EL (cell line): ENCODE data around the gene TM6SF1.
"Not testable (repeated sequence)": the region's sequence is repeated elsewhere in the genome, so short reads cannot be mapped to it uniquely, and the experiment has no call there.

Source experiments
- DNase-seq: peaks from one replicate; pipeline ENCODE4 v3.0.0-alpha.2; 2016

The TM6SF1 gene

GRCh38 chr15:83118968-83119367 is 11.5 kb downstream of the TM6SF1 start:
- DNase-seq: no peak

DNA sequence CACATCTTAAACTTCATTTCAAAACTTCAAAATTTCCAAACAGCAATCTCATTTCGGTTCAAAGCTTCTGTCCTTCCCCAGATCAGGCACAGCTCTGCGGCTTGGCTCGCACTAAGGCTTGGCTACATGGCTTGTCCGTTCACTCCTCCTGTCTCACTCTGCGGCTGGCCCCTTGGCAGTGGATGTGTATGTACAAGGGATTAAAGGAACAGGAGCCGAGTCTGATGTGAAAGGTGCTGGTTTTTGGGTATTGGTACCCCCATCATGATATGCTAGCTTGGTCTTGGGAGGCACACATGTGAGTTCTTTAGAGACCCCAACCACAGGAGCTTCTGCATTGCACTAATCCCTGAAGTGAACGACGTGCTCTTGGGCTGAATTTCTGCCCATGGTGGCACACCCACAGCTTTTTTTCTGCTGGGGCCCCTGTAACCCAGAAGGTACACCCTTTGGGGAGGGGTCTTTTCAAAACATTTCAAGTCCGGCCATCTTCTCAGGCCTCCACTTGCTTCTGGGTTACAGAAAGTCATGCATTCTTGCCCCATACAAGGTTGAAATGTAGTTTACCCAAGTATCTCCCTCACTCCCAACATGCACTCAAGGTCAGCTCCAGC is 12.6 kb downstream of the TM6SF1 start:
- DNase-seq: no peak

DNA sequence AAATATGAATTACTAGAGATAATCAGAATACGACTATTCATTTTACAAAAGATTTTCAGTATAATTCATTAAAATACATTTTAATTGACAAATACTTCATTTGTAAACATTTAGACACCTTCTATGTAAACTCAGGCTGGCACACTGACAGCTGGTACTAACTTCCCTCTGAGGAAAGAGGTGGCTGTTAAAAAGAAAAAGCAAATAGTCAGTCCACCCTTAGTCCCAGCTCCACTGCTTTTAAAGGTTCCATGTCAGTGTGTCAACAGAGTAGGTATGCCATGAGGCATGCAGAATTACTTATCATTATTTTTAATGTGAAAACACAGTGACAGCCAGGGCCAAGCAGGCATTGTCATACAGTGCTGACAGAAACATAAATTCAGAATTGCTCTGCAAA is 16.1 kb downstream of the TM6SF1 start:
- DNase-seq: no peak

GRCh38 chr15:83127547-83128150 is 20.2 kb downstream of the TM6SF1 start:
- no peak for DNase-seq

- DNase-seq: no peak
These were observed 22.3 kb downstream of the TM6SF1 start for GRCh38 chr15:83129791-83130190.

- no peak for DNase-seq
These were observed 25.5 kb downstream of the TM6SF1 start for GRCh38 chr15:83132861-83133523.

DNA sequence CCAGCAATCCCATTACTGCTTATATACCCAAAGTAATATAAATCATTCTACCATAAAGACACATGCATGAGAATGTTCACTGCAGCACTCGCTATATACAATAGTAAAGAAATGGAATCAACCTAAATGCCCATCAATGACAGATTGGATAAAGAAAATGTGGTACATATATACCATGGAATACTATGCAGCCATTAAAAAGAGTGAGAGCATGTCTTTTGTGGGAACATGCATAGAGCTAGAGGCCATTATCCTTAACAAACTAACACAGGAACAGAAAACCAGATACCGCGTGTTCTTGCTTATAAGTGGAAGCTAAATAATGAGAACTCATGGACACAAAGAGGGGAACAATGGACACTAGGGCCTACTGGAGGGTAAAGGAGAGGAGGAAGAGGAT is 34.7 kb downstream of the TM6SF1 start:
- DNase-seq: not testable (repeated sequence)

DNA sequence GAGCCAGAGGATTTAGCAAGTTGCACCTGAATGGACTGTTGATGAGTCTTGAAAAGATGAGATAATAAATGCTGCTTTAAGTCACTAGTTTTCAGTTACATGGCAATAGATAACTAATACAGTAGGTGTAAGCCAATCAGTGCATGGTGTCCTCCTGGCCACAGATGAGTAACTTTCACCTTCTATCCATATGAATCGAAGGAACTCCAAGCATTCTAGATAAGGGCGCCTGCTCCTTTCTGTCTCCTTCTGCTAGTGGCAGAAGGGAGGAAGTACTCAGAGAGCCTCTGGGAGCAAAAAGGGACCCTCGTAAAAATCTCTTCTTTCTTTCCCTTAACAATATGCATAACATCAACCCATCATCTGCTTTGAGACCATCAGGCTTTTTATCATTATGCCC is 37.3 kb downstream of the TM6SF1 start:
- DNase-seq: no peak

DNA sequence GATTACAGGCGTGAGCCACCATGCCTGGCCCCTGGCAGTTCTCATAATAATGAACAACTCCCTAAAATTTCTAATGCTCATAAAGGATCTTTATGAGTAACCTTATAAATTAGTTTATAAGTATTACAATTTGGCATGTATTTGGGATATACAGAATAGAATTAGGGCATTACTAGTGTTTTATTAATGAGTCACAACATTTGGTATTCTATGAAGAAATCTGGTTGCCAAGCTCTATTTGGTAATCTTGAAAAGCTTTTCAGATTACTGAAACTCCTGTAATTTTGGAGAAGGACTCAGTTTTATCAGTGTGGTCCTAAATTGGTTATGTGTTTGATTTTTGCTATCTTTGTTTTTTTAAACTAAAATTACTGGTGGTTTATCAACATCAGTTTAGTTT is 45.8 kb downstream of the TM6SF1 start:
- DNase-seq: no peak

DNA sequence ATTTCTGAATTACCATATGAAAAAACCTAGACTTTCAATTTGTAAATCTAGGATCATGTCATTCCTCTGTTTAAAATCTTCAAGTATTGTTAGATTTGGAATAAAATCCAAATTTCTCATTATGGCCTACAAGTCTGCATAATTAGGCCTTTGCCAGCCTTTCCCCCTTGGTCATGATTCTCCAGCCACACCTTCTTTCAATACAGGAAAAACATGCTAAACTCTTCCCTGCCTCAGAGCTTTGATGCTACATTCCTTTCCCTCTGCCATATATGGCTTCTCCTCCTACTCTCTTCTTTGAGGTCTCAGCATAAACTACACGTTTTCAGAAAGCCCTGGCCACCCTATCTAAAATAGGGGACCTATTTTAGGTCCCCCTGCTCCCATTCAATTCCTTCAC is 48.5 kb downstream of the TM6SF1 start:
- DNase-seq: no peak

DNA sequence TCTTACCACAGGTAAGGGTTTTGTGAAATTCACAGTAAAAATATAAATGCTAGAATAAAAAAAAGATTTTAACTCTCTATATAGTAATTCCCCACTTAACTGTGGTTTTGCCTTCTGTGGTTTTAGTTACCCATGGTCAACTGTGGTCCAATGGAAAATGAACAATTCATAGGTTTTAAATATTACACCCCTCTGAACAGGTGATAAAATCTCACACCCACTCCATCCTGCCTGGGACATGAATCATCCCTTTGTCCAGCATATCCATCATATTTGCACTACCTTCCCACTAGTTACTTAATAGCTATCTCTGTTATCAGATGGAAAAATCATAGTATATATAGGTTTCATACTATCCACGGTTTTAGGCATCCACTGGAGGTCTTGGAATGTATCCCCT is 50.9 kb downstream of the TM6SF1 start:
- no peak for DNase-seq

- DNase-seq: no peak
These were observed 53.3 kb downstream of the TM6SF1 start for GRCh38 chr15:83160741-83161140.

- DNase-seq: no peak
These were observed 55.6 kb downstream of the TM6SF1 start for GRCh38 chr15:83163032-83163431.

GRCh38 chr15:83164111-83164770 is 56.8 kb downstream of the TM6SF1 start:
- DNase-seq: peak; percentile 70

DNA sequence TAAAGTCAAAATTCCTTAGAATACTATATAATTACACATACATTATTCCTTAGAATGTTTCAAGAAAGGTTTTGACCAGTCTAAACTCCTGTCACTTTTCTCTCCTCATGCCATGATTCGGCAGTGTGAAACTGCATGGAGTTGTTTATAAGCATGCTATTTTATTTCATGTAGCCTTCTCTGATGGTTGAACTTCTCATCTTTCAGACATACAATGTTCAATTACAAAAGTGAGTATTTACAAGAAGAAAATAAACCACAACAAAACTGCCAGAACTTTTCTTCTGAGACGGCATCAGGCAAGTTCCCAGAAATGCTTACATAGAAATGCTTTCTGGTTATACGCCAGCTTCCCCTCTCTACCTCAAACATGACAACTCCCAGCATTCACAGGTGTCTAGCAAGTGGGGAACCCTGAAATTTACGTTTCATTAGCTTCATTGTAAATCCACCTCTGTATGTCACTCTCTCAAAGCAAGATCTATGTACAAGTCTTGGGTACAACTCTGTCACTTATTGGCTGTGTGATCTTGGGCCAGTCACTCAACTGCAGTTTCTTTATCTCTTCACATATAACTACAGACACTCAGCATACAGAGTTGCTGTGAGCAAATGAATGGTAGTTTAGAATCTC is 57.4 kb downstream of the TM6SF1 start:
- no peak for DNase-seq

DNA sequence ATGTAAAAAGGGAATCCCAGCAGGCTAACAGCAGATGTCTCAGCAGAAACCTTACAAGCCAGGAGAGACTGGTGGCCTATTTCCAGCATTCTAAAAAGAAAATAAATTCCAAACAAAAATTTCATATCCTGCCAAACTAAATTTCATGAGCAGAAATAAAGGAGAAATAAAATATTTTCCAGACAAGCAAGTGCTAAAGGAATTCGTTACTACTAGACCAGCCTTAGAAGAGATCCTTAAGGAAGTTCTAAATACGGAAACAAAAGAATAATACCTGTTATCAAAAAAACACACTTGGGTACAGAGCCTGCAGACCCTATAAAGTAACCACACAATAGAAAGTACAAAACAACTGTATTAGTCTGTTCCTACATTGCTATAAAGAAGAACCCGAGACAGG is 58.8 kb downstream of the TM6SF1 start:
- DNase-seq: no peak

- DNase-seq: no peak
These were observed 59.4 kb downstream of the TM6SF1 start for GRCh38 chr15:83166830-83167229.

DNA sequence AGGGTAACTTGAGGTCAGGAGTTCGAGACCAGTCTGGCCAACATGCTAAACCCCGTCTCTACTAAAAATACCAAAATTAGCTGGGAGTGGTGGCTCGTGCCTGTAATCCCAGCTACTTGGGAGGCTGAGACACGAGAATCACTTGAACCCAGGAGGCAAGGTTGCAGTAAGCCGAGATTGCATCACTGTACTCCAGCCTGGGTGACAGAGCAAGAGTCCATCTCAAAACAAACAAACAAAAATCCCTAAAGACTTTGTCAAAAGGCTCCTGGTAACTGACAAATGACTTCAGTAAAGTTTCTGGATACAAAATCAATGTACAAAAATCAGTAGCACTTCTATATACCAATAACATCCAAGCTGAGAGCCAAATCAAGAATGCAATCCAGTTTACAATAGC is 62.1 kb downstream of the TM6SF1 start:
- not testable (repeated sequence) for DNase-seq

DNA sequence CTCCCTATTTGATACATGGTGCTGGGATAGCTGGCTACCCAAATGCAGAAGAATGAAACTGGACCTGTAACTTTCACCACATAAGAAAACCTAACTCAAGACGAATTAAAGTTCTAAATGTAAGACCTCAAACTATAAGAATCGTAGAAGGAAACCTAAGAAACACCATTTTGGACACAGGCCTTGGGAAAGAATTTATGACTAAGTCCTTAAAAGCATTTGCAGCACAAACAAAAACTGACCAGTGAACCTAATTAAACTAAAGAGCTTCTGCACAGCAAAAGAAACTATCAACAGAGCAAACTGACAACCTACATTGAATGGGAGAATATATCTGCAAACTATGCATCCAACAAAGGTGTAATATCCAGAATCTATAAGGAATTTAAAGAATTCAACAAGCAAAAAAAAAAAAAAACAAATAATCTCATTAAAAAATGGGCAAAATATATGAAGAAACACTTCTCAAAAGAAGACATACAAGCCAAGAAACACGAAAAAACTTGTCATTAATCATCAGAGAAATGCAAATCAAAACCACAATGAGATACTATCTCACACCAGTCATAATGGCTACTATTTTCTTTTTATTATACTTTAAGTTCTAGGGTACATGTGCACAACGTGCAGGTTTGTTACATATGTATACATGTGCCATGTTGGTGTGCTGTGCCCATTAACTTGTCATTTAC is 63.2 kb downstream of the TM6SF1 start:
- peak; percentile 53 for DNase-seq

DNA sequence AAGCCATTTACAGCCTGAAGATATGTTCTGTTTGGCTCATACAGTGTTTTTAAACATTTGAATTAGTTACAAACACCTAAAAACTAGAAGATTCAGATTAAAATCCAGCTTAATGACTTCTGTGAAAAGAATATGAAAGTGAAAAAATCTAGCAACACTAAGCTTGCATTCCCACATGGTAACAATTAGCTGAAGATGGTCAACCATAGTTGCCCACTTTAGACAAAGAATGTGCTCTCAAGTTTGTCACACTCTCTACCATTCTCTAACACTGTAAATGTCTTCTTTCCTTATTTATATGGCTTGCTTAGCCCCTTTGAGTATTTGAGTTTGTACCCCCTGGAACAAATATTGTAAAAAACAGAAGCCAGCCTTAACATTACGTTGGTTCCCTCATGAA is 67.4 kb downstream of the TM6SF1 start:
- DNase-seq: no peak

DNA sequence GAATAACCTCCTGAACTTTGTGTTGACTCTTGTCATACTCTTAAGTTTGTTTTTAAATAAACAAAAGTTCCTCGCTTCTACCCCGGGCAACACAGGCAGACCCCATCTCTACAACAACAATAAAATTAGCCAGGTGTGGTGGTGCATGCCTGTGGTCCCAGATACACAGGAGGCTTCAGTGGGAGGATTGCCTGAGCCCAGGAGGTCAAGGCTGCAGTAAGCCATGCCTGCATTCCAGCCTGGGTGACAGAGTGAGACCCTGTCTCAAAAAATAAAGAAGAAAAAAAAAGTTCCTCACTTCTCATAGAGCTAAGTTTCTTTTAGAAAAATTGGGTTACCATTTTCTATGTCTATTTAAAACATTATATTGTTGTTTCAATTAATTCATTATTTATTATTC is 70.9 kb downstream of the TM6SF1 start:
- DNase-seq: no peak

DNA sequence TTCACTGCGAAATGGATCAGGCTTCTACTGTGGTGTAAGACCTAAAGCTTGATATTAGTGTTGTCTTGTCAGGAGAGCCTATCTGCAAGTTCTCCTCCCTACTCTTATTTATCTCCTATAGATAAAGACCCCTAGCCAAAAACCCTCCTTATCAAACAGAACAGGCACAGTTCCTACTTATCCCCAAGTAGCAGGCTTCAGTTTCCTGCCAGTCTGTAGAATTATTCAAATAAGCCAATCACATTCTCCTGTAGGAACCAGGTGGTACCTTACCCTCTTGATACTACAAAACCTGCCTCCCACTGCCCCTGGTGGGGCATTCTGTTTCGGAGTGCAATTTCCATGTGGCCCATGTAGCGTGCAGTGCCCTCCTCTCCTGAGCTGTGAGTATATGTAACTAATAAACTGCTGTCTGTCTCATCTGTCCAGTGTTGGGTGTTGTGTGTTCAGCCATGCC is 71.5 kb downstream of the TM6SF1 start:
- no peak for DNase-seq

DNA sequence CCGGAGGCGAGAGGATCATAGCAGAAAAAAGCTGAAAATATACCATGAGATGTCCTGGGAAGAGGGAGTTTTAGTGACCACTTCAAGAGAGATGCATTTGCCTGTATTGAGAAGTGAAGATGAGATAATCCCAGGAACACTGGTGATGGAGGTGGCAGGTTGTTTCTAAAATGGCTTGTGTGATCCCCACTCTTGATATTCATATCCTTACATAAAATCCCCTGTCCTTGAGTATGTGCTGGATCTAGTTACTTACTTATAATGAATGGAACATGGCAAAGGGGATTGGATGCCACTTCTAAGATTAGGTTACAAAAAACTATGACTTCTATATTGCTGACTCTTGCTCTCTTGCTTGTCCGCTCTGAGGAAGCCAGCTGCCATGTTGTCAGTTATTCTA is 78.1 kb downstream of the TM6SF1 start:
- DNase-seq: no peak
